GM19324 (cell line): ENCODE measurements around the gene ZSCAN5A.
"Not testable (repeated sequence)": the region's sequence is repeated elsewhere in the genome, so short reads cannot be mapped to it uniquely, and the experiment has no call there.

ENCODE experiments used
- ATAC-seq: cut with Tn5 transposase; IDR thresholded peaks from one replicate; pipeline ENCODE4 v1.9.1; 2021; ENCODE audit warnings: mild to moderate bottlenecking, moderate library complexity; ENCODE audit not compliant: unreplicated experiment, low FRiP score

The ZSCAN5A gene, protein sequence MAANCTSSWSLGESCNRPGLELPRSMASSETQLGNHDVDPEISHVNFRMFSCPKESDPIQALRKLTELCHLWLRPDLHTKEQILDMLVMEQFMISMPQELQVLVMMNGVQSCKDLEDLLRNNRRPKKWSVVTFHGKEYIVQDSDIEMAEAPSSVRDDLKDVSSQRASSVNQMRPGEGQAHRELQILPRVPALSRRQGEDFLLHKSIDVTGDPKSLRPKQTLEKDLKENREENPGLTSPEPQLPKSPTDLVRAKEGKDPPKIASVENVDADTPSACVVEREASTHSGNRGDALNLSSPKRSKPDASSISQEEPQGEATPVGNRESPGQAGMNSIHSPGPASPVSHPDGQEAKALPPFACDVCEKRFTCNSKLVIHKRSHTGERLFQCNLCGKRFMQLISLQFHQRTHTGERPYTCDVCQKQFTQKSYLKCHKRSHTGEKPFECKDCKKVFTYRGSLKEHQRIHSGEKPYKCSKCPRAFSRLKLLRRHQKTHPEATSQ

DNA sequence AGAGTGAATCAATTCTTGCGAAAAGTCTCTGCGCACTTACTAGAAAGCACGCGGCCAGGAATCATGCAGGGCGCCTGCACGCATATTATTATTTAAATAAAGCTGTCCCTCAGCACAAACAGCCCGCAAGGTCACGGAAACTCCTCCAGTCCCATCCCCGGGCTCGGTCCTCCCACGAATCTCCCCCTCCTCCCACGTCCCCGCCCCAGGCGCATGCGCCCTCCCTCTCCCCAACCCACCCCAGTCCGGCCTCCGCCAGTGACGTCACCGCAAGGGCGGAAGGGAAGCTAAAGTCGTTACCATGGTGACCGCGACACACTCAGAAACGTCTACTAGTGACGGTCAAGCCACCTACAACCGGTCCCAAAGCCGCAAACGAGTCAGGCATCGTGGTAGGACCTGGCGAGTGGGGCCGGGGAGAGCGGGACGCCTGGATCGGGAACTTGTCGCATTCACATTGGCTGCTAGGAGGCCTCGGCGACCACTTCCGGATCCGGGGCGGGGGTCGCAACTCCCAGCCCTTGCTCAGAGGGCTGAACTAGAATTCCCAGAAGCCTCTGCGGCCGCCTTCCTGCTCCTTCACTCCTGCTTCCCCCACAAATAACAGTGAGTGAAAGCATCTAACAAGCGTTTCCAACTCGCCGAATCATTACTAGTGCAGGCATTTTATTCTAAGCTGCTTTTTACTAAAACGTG lies at the start of gene ZSCAN5A:
Gene ZSCAN5A (minus strand): TSS at position 459 of the 696 bp plus-strand sequence. CDS start 89,793 bp downstream, outside the sequence.
- peak; percentile 92 for ATAC-seq

DNA sequence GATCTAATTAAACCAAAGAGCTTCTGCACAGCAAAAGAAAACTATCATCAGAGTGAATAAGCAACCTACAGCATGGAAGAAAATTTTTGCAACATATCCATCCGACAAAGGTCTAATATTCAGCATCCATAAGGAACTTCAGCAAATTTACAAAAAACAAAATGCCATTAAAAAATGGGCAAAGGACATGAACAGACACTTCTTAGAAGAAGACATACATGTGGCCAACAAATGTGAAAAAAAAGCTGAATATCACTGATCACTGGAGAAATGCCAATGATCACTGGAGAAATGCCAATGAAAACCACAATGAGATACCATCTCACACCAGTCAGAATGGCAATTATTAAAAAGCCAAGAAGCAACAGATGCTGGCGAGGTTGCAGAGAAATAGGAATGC lies 46.2 kb upstream of the ZSCAN5A start:
- no peak for ATAC-seq

DNA sequence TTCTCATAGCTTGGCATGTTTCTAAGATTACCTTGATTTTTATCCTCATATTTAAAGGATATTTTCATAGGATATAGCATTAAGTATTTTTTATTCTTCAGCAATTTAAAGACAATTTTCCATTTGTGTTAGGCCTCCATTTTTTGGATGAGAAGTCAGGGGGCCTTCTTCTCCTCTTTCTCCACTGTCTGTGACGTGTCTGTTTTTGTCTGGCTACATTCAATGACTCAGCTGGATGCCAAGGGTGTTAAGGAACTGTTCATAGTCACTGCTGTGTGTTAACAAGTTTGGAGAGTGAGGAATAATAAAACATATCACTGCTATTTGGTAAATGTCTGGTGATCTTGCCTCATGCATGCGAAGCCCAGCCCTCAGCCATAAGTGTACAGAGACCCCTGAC lies 42.3 kb upstream of the ZSCAN5A start:
- no peak for ATAC-seq

DNA sequence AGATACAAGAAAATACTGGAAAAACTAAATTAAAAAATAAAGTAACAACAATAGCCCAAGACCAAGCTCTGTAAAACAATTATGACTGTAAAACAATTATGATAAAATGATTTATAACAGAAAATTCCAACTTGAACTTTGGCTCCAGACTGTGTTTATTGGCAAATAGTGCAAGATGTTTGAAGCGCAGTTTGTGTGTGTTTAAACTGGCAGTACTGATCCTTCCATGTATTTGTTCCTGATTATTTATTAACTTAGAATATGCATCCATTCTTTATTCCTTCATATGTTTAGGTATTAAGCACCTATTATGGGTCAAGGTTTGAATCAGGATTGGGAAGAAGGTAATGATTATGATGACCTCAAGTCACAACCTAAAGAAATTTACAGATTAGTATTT lies 40.9 kb upstream of the ZSCAN5A start:
- no peak for ATAC-seq

DNA sequence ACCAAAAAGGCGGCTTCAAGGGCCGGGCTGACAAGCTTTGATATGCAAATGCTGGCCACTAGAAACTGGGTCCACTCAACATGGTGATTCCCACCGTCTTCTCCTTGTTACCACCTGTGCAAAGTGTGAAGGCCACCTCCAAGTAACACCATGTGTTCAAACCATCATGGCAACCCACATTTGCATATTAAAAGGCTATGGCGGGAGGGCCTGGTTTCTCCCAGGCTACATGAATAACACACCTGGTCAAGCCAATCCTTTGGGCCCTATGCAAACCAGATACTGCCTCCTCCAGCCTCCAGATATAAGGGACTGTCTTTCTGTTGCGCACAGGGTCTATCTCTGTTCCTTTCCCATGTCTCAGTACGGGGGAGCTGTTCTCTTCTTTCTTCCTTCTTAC lies 36.6 kb upstream of the ZSCAN5A start:
- ATAC-seq: no peak

DNA sequence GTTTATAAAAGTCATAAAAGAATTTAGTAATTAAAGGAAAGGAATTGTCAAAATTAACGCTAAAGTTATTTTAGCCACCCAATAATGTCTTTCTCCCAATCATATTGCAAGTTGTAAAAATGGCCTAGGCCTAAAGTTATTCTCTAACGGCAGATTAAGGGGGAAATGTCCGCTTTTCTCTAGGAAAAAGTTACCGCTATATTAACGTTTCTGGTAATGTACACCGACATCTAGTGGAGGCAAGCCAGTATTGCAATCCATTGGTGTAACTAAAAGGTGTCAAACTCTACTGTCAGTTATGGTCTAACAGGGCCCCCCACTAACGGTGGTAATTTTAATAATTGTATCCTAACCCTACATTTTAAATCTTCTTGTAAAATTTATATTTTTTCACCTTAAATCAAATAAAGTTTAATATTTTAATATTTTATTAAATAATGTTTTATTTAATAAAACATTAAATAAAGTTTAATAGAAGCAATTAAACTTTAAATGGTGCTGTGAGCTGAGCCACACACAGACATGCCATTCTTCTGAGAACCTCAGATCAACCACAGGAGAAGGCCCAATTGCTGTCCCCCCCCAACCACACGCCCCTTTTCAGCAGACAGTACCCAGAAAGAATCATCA lies 35.9 kb upstream of the ZSCAN5A start:
- ATAC-seq: no peak

DNA sequence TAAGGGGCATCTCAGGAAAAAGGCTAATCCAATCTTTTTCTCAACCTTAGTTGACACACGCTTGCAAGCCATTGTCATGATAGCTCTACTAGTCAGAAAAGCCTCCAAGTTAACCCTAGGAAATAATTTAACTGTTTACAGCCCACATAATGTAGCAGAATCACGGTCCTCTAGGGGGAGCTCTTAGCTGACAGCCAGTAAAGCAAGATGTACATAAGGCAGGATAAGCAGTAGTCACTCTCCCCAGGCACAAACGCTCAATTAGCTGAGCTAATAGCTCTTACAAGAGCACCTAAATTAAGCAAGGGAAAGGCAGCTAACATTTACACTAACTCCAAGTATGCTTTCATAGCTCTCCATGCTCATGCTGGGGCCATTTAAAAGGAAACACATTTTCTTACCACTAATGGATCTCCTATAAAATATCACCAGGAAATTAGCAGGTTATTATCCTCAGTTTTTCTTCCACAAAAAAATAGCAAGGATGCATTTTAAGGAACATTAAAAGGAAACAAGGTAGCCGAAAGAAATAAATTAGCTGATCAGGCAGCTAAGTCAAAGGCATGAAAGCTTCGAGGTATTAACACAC lies 33.7 kb upstream of the ZSCAN5A start:
- ATAC-seq: no peak

DNA sequence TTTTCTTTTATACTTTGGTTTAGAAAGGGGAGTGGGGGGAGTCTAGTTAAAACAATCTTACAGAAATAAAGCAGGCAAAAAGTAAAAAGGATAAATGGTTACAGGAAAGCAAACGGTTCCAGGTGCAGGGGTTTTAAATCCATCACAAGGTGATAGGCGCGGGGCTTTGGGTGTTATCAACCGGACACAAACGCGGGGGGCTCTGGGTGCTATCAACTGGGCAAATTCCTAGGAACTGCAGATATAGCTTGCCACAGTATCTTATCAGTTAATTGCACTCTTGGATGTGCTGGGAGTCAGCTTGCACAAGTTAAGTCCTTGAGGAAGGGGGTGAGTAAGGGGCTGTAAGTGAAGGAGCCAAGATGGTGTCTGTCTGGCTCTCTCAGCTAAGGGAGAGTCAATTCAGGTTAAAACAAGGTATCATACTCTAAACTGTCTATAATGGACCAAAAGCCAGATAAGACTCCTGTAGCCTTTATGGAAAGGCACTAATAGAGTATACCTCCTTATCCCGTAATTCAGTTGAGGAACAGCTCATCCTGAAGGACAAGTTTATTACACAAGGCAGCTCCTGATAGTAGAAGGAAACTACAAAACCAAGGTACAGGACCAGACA lies 32.6 kb upstream of the ZSCAN5A start:
- ATAC-seq: no peak

DNA sequence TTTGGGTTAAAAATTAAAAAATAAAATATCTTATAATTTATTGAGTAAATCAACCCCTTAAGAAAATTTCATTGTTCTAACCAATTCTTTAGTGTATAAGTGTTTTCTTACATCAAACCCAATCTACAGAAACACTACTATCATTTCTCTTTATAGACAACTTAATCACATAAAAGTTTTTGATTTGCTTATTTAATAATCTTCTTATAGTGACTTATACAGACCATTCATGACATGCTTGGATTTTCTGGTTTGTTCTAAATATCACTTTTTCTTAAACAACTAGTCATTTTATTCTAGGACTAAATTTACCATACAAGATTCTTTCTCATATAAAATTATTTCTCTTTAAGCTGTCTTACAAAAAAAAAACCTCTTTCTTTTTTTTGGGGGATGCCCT lies 27.3 kb upstream of the ZSCAN5A start:
- ATAC-seq: no peak

DNA sequence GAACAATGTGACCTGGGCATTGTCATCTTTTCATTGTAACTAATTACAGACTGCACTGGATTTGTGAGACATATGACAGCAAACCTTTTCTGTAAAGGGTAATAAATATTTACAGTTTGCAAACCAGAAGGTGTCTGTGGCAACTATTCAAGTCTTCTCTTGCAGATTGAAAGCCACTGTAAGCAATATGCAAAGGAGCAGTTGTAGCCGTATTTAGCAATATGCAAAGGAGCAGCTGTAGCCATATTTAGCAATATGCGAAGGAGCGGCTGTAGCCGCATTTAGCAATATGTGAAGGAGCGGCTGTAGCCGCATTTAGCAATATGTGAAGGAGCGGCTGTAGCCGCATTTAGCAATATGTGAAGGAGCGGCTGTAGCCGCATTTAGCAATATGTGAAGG lies 24.4 kb upstream of the ZSCAN5A start:
- ATAC-seq: not testable (repeated sequence)

DNA sequence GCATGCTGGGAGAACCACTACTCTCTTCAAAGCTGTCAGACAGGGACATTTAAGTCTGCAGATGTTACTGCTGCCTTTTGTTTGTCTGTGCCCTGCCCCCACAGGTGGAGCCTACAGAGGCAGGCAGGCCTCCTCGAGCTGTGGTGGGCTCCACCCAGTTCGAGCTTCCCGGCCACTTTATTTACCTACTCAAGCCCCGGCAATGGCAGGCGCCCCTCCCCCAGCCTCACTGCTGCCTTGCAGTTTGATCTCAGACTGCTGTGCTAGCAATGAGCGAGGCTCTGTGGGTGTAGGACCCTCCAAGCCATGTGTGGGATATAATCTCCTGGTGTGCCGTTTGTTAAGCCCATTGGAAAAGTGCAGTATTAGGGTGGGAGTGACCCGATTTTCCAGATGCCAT lies 22.4 kb upstream of the ZSCAN5A start:
- not testable (repeated sequence) for ATAC-seq

DNA sequence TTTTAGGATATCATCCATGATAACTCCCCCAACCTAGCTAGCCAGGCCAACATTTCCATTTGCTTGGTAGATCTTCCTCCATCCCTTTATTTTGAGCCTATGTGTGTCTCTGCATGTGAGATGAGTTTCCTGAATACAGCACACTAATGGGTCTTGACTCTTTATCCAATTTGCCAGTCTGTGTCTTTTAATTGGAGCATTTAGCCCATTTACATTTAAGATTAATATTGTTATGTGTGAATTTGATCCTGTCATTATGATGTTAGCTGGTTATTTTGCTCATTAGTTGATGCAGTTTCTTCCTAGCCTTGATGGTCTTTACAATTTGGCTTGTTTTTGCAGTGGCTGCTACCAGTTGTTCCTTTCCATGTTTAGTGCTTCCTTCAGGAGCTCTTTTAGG lies 20.7 kb upstream of the ZSCAN5A start:
- ATAC-seq: not testable (repeated sequence)

DNA sequence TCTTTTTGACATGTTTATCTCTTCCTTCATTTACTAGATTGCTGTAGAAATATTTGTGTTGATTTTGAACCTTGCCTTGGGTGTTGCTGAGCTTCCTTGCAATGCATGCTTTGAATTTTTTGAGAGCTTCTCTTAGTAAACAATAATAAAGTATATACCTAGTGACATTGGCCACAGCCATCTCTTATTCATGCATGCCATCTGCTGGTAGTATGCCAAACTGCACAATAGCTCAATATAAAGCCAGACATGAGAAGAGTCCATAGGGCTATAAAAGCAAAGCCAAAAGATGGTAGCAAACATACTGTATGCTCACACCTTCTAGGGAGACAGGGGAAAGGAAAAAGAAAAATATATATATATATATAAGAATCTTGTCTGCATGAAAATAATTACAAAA lies 18.9 kb upstream of the ZSCAN5A start:
- no peak for ATAC-seq

DNA sequence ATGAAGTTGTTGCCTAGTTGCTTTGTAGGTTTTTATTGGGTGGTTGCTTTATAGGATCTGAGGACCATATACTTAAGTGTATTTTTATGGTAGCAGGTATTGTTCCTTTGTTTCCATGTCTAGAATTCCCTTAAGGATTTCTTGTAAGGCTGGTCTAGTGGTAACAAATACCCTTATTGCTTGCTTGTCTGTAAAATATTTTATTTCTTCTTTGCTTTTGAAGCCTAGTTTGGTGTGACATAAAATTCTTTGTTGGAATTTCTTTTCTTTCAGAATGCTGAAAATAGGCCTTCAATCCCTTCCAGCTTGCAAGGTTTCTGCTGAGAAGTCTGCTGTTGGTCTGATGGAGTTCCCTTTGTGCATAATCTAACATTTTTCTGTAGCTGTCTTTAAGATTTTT lies 18.1 kb upstream of the ZSCAN5A start:
- no peak for ATAC-seq

DNA sequence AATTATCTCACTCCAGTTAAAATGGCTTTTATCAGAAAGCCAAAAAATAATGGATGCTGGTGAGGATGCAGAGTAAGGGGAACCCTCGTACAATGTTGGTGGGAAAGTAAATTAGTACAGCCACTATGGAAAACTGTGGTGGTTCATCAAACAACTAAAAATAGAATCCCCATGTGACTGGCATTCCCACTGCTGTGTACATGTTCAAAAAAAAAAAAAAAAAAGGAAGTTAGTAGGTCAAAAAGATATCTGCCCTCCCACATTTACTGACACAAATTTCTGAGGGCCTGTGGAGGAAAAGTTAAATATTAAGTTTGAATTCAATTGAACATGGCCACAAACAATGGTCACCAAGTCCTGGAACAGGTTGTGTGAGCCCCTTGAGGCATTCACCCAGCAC lies 9.8 kb upstream of the ZSCAN5A start:
- no peak for ATAC-seq

DNA sequence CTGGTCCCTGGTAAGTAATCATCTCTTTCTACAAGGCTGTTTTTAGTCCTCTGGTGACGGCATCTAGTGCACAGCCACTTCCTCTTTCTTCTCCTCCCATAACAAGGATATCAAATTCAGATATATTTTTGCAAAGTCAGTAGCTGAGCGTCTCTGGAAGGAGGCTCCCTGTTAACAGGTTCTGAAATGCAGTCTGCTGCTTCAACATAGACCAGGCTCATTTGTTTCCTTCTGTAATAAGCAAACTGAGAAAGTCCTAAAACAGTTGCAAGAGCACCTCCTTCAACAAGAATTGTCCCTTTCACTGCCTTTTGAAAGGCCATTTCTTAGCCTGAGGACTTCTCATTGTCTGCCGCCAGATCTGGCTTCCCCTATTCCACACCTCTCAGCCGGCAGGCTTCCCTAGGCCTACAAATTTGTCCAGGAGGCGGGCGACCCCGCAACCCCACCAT lies 7.4 kb upstream of the ZSCAN5A start:
- ATAC-seq: no peak

DNA sequence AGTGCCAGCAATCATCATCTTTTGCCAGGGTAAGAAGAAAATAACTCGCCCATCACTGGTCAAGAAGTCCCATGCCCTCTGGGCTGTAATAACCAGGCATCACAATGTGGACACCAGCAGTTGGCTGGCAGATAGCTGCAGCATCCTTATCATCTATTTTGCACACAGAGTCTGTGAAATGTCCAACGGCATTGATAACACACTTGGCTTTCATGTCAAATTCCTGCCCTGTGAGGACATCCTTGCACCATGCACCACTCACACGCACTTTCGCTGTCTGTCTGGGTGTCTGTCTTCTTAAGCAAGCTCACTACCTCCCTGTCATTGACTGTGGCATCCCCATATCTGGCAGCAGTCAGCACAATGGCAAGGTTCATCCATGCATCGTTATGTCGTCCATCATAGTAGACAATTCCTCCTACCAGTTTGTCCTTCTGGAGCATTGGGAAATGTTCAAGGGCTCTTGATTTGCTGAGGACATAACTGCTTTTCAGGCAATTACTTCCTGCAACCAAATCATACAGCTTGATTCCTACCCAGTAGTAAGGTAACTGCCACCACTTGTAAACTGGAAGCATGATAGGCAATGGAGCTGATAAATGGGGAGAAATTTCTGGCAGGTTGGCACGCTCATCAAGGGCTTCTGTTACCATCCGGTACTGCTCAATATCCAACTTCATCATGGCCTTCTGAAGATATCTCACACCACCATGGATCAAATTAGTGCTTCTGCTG lies 6.8 kb upstream of the ZSCAN5A start:
- no peak for ATAC-seq

DNA sequence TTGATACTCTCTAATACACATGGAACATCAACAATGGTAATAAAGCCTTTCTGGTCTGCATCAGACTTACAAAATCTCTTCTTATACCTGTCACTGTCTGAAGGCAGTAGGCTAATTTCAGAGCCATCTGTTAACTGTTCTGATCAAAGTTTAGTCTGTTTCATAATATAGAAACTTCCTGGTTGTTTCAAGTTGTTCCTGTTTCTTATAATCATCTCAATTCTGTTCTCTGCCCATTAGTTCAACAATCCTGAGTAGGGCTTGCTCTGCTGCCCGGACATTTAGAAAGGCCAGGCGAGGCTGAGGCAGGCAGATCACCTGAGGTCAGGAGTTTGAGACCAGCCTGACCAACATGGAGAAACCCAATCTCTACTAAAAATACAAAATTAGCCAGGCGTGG lies 5.4 kb upstream of the ZSCAN5A start:
- ATAC-seq: no peak

DNA sequence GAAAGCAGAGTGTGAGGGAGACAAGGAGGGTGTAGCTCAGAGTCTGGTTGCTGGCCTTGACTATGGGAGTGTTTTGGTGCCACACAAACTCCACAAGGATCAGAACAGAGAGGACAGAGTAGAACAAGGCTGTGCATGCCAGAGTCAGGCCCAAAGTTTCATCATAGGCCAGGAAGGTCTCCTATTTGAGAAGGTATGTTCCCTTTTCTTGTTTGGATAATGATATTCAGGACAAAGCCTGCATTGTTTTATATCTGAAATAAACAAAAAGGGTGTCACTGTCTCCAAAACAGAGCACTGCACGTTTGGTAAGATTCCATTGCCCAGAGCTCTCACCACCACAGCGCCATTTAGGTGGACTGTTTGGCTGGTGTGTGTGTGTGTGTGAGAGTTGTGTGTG lies 3.1 kb upstream of the ZSCAN5A start:
- ATAC-seq: no peak

DNA sequence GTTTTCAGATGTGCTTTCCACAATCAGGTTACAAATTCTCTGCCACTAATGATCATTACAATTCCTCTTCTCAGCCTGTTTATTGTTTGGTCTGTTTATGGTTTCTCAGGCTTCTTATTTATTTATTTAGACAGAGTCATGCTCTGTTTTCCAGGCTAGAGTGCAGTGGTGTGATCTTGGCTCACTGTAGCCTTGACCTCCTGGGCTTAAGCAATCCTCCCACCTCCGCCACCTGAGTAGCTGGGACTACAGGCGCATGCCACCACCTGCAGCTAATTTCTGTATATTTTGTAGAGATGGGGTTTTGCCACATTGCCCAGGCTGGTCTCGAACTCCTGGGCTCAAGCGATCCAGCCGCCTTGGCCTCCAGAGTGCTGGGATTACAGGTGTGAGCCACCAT lies 2.1 kb upstream of the ZSCAN5A start:
- ATAC-seq: no peak
